GM23338 (cell line): ENCODE results near the gene SC5D. TPM values are rescaled to one million over a fixed set of nuclear protein-coding genes. Genes with fewer than 3 reads are reported as not detected.

Experiments used
- ATAC-seq: fragments of 200-7000 bp; cut with Tn5 transposase; 3 replicates; pipeline ENCODE4 v1.9.1; 2020
- DNase-seq: peaks from one replicate; pipeline ENCODE4 v3.0.0-alpha.2; 2015; ENCODE audit warnings: low spot score
- H2AFZ ChIP-seq: fragments of 200-600 bp; sonication (generic); 2 replicates; pipeline ENCODE4 v1.8.0; 2016; ENCODE audit warnings: antibody characterized with exemption, mild to moderate bottlenecking, moderate library complexity
- H3F3A ChIP-seq: fragments of 200-600 bp; sonication (generic); replicated peaks from 2 replicates; pipeline ENCODE4 v1.8.0; 2017; ENCODE audit warnings: antibody characterized with exemption, mixed run types, low read depth
- H3K27ac ChIP-seq: fragments of 200-600 bp; sonication (generic); 2 replicates; pipeline ENCODE4 v1.6.1; 2016; ENCODE audit warnings: low read depth
- H3K27me3 ChIP-seq: fragments of 200-600 bp; sonication (generic); 2 replicates; pipeline ENCODE4 v1.8.0; 2016; ENCODE audit warnings: mild to moderate bottlenecking, mixed run types, moderate library complexity; ENCODE audit not compliant: insufficient read depth
- H3K36me3 ChIP-seq: fragments of 200-600 bp; sonication (generic); 2 replicates; pipeline ENCODE4 v1.8.0; 2016; ENCODE audit warnings: mild to moderate bottlenecking; ENCODE audit not compliant: insufficient read depth
- H3K4me1 ChIP-seq: fragments of 200-600 bp; sonication (generic); 2 replicates; pipeline ENCODE4 v1.8.0; 2016; ENCODE audit warnings: mild to moderate bottlenecking, moderate library complexity; ENCODE audit not compliant: insufficient read depth
- H3K4me2 ChIP-seq: fragments of 200-600 bp; sonication (generic); 2 replicates; pipeline ENCODE4 v1.7.1; 2017; ENCODE audit warnings: mixed run types
- H3K4me3 ChIP-seq: fragments of 200-600 bp; sonication (generic); 2 replicates; pipeline ENCODE4 v1.6.1; 2016; ENCODE audit warnings: mixed run types
- H3K79me2 ChIP-seq: fragments of 200-600 bp; sonication (generic); replicated peaks from 2 replicates; pipeline ENCODE4 v1.8.0; 2017; ENCODE audit warnings: mild to moderate bottlenecking; ENCODE audit not compliant: insufficient read depth
- H3K9me2 ChIP-seq: fragments of 200-600 bp; sonication (generic); 2 replicates; pipeline ENCODE4 v1.8.0; 2017; ENCODE audit not compliant: insufficient read depth
- H4K20me1 ChIP-seq: fragments of 200-600 bp; sonication (generic); replicated peaks from 2 replicates; pipeline ENCODE4 v1.8.0; 2017; ENCODE audit warnings: mild to moderate bottlenecking; ENCODE audit not compliant: insufficient read depth
- H3K27ac Mint-ChIP-seq: 2 replicates; pipeline ENCODE4 v1.8.0; 2020; ENCODE audit warnings: inconsistent platforms, mild to moderate bottlenecking, moderate library complexity, mixed read lengths
- H3K27me3 Mint-ChIP-seq: 3 replicates; pipeline ENCODE4 v1.8.0; 2022; ENCODE audit warnings: low read depth, mild to moderate bottlenecking, moderate library complexity, mixed read lengths, inconsistent platforms; ENCODE audit not compliant: insufficient read depth, poor library complexity
- H3K36me3 Mint-ChIP-seq: 3 replicates; pipeline ENCODE4 v1.8.0; 2021; ENCODE audit warnings: low read depth, mild to moderate bottlenecking, inconsistent platforms, moderate library complexity, mixed read lengths
- H3K4me1 Mint-ChIP-seq: 3 replicates; pipeline ENCODE4 v1.8.0; 2020; ENCODE audit warnings: mild to moderate bottlenecking, inconsistent platforms, mixed read lengths
- H3K4me3 Mint-ChIP-seq: 3 replicates; pipeline ENCODE4 v1.8.0; 2021; ENCODE audit warnings: moderate library complexity, mild to moderate bottlenecking, inconsistent platforms, mixed read lengths
- H3K9me3 Mint-ChIP-seq: 3 replicates; pipeline ENCODE4 v1.8.0; 2020; ENCODE audit warnings: moderate library complexity, mild to moderate bottlenecking, inconsistent platforms, mixed read lengths
- CREB1 ChIP-seq: fragments of 250-450 bp; sonication (Bioruptor Pico); IDR thresholded peaks from 2 replicates; pipeline ENCODE4 v1.5.0; 2020; ENCODE audit warnings: low read depth, mild to moderate bottlenecking, moderate library complexity
- CTCF ChIP-seq, 2 experiments: fragments of 200-600 bp in 1 of 2; sonication (generic) in 1 of 2; conservative IDR thresholded peaks; 2 replicates each; pipeline versions ENCODE4 v1.5.1 to v1.6.1; 2016 to 2017; ENCODE audit warnings: antibody characterized with exemption in 2 of 2, low read depth in 2 of 2, mild to moderate bottlenecking in 2 of 2, moderate library complexity in 1 of 2
- EZH2 ChIP-seq: fragments of 200-600 bp; sonication (generic); IDR thresholded peaks from one replicate; pipeline ENCODE4 v1.8.0; 2017; ENCODE audit warnings: antibody characterized with exemption, mild to moderate bottlenecking, low read depth; ENCODE audit not compliant: unreplicated experiment
- EZH2phosphoT487 ChIP-seq: fragments of 200-600 bp; sonication (generic); IDR thresholded peaks from one replicate; pipeline ENCODE4 v1.8.1; 2018; ENCODE audit warnings: antibody characterized with exemption; ENCODE audit not compliant: unreplicated experiment
- NANOG ChIP-seq: IDR thresholded peaks from 2 replicates; pipeline ENCODE4 v1.6.1; 2016; ENCODE audit warnings: antibody characterized with exemption, borderline replicate concordance
- POLR2AphosphoS5 ChIP-seq: IDR thresholded peaks from 2 replicates; pipeline ENCODE4 v1.6.1; 2016; ENCODE audit warnings: antibody characterized with exemption, low read depth
- STAT1 ChIP-seq: IDR thresholded peaks from one replicate; pipeline ENCODE4 v1.6.1; 2016; ENCODE audit warnings: antibody characterized with exemption; ENCODE audit not compliant: unreplicated experiment
- ZNF114 ChIP-seq: fragments of 250-450 bp; sonication (Bioruptor Pico); IDR thresholded peaks from 2 replicates; pipeline ENCODE4 v1.5.0; 2020; ENCODE audit warnings: mild to moderate bottlenecking, moderate library complexity
- ZNF331 ChIP-seq: fragments of 250-450 bp; sonication (Bioruptor Pico); IDR thresholded peaks from 2 replicates; pipeline ENCODE4 v1.5.0; 2020; ENCODE audit warnings: low read depth, mild to moderate bottlenecking, moderate library complexity
- ZNF462 ChIP-seq: fragments of 250-450 bp; sonication (Bioruptor Pico); IDR thresholded peaks from 2 replicates; pipeline ENCODE4 v1.5.0; 2020; ENCODE audit warnings: mild to moderate bottlenecking, moderate library complexity
- polyA plus RNA-seq: library from polyadenylated mRNA; unstranded; fragments of >200 nt; fragmentation: Nextera tagmentation; extraction: Ambion mirVana; gene quantifications from 2 replicates; pipeline ENCODE4 v1.2.1, GENCODE V29; 2016
- total RNA-seq: library from RNA; depleted of rRNA; stranded (reverse); fragments of >200 nt; shearing (Covaris generic); gene quantifications from 2 replicates; pipeline ENCODE4 v1.2.3, GENCODE V29; 2014
- TF ChIP-seq, protein P1 (sequence below): IDR thresholded peaks from 2 replicates; pipeline ENCODE4 v1.6.1; 2016; ENCODE audit warnings: antibody characterized with exemption
- TF ChIP-seq, protein P2 (sequence below): IDR thresholded peaks from one replicate; pipeline ENCODE4 v1.6.1; 2018; ENCODE audit warnings: antibody characterized with exemption; ENCODE audit not compliant: unreplicated experiment

The SC5D gene
- total and polyA plus RNA-seq, 2 experiments from 2014 or later = 79.0 to 138 TPM

DNA sequence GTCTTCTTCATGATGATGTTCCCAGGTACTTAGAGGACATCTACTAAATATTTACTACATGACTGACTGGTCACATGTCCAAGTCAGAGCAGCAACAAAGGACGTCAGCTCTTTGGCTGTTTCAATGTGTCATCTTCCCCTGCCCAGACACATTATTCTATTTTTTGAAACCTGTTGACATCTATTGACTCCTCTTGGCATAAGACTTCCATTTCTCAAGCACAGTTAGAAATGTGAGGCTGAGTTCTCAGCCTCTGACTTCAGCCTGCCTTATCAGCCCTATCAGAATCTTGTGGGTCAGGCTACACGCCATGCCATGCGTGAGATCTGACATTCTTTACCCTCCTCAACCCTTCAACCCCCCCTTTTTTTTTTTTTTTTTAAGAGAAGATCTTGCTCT lies 63.8 kb downstream of the SC5D start:
- Histone ChIP-seq H3K4me1 (no peaks in the 10 kb centered on the region), H3K4me3 (no peak overlapping the region), H3F3A (no peaks in the 10 kb centered on the region), H2AFZ (no peak overlapping the region), H3K4me2 (no peak overlapping the region), H3K36me3 (no peaks in the 10 kb centered on the region), H4K20me1 (no peaks in the 10 kb centered on the region), H3K27me3 (no peaks in the 10 kb centered on the region), H3K79me2 (no peaks in the 10 kb centered on the region), H3K27ac (no peak overlapping the region), H3K9me2 (peaks cover 7% of the 10 kb centered on the region; the same call in 1 of the 2 replicates)
- ATAC-seq (no peak), DNase-seq (no peak)
- no peak overlapping the region for H3K4me3 Mint-ChIP-seq
- TF ChIP-seq, protein P1, sequence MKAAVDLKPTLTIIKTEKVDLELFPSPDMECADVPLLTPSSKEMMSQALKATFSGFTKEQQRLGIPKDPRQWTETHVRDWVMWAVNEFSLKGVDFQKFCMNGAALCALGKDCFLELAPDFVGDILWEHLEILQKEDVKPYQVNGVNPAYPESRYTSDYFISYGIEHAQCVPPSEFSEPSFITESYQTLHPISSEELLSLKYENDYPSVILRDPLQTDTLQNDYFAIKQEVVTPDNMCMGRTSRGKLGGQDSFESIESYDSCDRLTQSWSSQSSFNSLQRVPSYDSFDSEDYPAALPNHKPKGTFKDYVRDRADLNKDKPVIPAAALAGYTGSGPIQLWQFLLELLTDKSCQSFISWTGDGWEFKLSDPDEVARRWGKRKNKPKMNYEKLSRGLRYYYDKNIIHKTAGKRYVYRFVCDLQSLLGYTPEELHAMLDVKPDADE = no peak
- TF ChIP-seq NANOG (no peak), POLR2AphosphoS5 (no peak), ZNF462 (CRISPR knock-in tag) (no peak), ZNF114 (no peak), EZH2 (no peak), EZH2phosphoT487 (no peak), CTCF (conservative IDR thresholded peaks at IDR 0.05; ENCODE audit: low read depth in 2 of 2) (no peak), STAT1 (no peak), CREB1 (CRISPR knock-in tag) (no peak), ZNF331 (CRISPR knock-in tag) (no peak)
- TF ChIP-seq, protein P2, sequence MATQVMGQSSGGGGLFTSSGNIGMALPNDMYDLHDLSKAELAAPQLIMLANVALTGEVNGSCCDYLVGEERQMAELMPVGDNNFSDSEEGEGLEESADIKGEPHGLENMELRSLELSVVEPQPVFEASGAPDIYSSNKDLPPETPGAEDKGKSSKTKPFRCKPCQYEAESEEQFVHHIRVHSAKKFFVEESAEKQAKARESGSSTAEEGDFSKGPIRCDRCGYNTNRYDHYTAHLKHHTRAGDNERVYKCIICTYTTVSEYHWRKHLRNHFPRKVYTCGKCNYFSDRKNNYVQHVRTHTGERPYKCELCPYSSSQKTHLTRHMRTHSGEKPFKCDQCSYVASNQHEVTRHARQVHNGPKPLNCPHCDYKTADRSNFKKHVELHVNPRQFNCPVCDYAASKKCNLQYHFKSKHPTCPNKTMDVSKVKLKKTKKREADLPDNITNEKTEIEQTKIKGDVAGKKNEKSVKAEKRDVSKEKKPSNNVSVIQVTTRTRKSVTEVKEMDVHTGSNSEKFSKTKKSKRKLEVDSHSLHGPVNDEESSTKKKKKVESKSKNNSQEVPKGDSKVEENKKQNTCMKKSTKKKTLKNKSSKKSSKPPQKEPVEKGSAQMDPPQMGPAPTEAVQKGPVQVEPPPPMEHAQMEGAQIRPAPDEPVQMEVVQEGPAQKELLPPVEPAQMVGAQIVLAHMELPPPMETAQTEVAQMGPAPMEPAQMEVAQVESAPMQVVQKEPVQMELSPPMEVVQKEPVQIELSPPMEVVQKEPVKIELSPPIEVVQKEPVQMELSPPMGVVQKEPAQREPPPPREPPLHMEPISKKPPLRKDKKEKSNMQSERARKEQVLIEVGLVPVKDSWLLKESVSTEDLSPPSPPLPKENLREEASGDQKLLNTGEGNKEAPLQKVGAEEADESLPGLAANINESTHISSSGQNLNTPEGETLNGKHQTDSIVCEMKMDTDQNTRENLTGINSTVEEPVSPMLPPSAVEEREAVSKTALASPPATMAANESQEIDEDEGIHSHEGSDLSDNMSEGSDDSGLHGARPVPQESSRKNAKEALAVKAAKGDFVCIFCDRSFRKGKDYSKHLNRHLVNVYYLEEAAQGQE = no peak
- no peak overlapping the region for H3K27ac Mint-ChIP-seq
- H3K36me3 Mint-ChIP-seq = no peaks in the 10 kb centered on the region
- no peaks in the 10 kb centered on the region for H3K27me3 Mint-ChIP-seq
- no peaks in the 10 kb centered on the region for H3K9me3 Mint-ChIP-seq
- peaks cover 6% of the 10 kb centered on the region; the same call in 2 of the 3 replicates for H3K4me1 Mint-ChIP-seq
